GM15510 (cell line): ENCODE results near the gene PLCB1.

Source experiments
- POLR2A ChIP-seq: IDR thresholded peaks from 3 replicates; pipeline ENCODE4 v1.6.1; 2011; ENCODE audit warnings: borderline replicate concordance; ENCODE audit not compliant: insufficient read length; ENCODE audit errors: extremely low read depth

Gene PLCB1

DNA sequence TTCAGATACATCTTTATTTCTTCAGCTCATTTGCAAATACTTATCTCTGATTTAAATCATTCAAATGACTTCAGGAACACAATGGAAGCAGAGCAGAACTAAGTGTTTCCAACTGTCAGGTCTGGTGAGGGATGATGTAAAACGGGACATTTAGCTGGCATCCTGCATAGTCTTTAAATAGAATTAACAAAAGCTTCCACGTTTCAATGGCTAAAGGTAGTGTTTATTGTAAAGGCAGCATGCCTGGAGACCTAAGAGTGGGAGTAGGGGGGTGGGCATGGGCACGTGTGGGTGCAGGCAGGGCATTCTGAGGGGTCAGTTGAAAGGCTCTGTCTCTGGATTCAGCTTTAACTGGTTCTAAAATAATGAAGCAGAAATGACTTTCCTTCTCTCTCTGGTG, 174.9 kb downstream of the PLCB1 start:
- TF ChIP-seq POLR2A = no peak

GRCh38 chr20:8309634-8310033, 177.6 kb downstream of the PLCB1 start:
- TF ChIP-seq POLR2A = no peak

DNA sequence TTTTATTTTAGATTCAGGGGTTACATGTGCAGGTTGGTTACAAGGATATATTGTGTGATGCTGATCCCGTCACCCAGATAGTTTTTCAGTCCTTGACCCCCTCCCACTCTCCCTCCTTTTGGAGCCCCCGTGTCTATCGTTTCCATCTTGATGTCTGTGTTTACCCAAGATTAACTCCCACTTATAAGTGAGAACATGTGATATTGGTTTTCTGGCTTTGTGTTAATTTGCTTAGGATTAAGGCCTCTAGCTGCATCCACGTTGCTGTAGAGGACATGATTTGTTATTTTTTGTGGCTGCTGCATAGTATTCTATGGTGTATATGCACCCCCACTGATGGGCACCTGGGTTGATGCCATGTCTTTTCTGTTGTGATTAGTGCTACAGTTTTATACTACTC, 178.6 kb downstream of the PLCB1 start:
- no peak for TF ChIP-seq POLR2A

DNA sequence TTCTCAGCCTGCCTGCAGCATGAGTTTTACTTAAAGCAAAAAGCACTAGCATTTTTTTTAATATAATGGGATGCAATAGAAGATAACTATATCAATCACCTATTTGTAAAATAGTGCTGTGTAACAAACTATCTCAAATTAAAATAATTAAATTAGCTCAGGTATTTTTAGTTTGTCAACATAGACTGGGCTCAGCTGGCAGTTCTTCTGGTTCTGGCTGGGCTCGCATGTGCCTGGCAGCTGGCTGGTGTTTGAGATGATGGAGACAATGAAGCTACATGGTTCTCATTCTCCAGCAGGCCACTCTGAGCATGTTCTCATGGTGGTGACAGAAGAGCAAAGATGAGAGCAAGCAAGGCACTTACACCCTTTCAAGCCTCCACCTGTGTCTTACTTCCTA, 181.0 kb downstream of the PLCB1 start:
- TF ChIP-seq POLR2A = no peak

DNA sequence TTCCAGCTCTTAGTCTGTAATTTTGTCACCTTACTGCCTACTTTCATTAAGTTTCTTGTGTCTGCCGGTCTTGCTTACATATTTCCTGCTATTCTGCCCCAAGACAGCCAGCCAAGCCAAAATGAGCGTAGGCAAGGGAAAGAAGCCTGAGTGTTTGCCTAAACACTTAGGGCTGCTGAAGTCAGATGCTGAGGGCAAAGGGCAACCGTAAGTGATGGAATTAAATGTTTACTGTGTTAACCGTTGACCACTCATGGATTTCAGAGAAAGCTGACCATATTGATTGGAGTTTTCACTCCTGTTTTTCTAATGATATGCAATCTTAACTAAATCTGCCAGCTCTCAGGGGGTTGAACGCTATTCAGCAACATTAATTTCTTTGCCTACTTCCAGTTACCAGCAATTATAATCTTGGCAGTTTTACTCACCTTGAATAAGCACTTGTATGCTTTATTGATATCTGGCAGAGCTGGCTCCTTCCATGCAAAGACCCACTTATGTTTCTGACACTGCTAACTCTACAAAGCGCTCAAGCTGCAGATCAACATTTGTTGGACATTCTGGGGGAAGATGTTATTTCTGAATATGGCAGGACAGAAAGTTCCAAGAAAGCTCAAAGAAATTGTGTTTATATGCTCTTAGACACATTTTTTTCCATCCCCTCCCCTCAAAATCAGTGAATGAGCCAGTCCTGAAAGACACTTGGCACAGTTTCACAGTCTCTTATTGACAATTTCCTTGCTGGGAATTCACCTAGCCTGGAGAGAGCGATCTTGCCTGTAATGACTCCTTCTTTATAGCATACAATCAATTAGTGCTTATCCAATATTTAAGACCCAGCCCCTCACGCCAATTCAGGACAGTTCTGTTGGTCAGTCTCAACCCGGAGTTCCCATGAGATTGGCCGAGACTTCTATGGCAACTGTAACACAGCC, 183.8 kb downstream of the PLCB1 start:
- no peak for TF ChIP-seq POLR2A

DNA sequence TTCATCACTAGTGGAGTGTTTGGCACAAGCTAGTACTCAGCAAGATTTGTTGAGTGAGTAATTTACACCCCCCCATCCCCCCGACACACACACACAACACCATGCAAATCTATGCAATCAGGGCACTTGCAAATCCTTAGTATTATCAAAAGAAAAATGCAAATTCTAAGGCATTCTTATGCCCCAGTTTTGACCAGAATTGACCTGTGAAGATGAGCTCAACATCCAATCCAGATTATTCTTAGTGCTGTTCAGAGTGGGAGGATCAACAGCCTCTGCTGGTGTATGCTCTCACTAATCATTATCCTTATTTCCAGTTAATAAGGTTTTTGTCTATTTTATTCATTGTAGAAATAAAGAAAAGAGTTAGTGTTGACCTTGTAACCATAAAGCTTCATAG, 185.4 kb downstream of the PLCB1 start:
- TF ChIP-seq POLR2A = no peak

- no peak for TF ChIP-seq POLR2A
Measured at GRCh38 chr20:8318965-8319625, 187.0 kb downstream of the PLCB1 start.

- no peak for TF ChIP-seq POLR2A
Measured at GRCh38 chr20:8320306-8320705, 188.2 kb downstream of the PLCB1 start.

DNA sequence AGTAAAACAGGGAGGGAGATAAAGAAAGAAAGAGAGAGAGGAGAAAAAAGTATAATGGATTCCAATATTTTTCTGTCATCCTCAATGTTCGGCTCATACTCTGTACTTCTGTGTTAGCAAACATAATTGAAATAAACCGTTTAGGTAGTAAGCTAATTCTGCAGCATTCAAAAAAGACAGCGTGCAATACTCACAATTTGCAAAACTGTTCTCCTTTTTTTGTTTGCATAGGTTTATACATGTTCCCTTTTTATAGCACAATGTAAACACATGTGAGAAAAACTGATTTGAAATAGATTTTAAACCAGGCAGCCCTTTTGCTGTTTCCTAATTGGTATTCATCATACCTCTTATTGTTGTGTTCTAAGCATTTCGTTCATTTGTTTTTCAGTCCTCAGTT, 188.9 kb downstream of the PLCB1 start:
- TF ChIP-seq POLR2A = no peak

- no peak for TF ChIP-seq POLR2A
Measured at GRCh38 chr20:8322662-8323217, 190.7 kb downstream of the PLCB1 start.

- TF ChIP-seq POLR2A = no peak
Measured at GRCh38 chr20:8326191-8326590, 194.1 kb downstream of the PLCB1 start.

GRCh38 chr20:8326899-8327298, 194.8 kb downstream of the PLCB1 start:
- TF ChIP-seq POLR2A = no peak

GRCh38 chr20:8328189-8328588, 196.1 kb downstream of the PLCB1 start:
- TF ChIP-seq POLR2A = no peak

- TF ChIP-seq POLR2A = no peak
Measured at GRCh38 chr20:8330319-8330784, 198.3 kb downstream of the PLCB1 start.
